Nucleus accumbens (tissue), 56 donors: ENCODE data around the gene ATP11A.

ENCODE experiments used
- DNase-seq, 56 donors: peaks; one replicate each; lab custom pipeline; 2025; lab: John Stamatoyannopoulos, UW

The ATP11A gene

DNA sequence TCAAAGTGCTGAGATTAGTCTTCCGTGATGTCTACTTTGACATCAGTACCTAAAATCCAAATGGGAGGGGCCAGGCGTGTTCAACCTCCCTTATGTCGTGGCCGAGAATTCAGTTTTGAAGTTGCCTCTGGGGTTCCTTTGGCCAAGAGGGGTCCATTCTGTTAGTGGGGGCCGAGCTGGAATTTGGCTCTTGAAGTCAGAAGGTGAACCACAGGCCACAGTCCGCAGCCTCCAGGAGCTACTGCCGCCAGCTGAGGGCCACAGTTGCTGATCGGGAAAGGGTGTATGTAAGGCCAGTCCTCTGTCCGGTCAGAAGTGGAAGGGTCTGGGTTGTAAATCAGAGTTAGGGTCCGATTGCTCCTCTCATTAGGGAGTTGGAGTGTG, 31.0 kb downstream of the ATP11A start:
- DNase-seq: no peak

DNA sequence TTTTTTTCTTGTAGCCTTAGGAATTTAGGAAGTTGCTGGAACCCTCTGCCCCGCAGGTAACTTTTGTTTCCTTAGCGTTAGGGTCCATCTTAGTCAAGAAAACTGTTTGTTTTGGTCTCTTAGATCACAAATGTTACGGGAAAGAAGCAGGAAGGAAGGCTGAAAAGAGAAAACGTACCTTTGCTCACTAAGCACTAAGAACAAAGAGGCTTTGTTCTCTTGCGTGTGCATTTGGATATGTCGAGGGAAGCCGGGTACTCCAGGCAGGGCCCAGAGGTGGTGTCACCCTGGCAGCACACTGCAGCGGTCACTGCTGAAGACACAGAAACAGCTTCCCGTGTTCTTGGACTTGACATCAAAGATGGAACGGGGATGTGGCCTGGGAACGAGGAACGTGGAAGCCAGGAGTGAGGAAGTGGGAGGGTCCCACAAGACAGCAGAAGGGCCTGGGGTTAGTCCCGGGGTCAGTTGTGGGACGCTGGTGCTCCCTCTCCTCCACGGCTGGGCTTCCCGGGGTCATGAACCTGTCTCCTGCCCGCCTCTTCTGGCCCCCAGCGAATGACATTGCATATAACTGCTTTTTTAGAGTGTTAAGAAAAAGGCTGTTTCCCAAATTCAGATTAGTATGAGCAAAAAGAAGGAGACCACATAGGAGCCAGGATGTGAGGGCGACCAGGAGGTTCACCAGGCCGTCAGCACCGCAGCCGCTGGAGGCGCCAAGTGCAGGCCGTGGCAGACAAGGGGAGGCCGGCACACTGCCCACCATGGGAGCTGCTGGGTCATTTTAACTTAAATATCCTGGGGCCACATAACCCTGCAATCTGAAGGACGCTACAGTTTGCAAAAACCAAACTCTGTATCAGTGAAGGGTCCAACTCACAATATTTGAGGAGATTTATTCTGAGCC, 31.6 kb downstream of the ATP11A start:
- no peak for DNase-seq

DNA sequence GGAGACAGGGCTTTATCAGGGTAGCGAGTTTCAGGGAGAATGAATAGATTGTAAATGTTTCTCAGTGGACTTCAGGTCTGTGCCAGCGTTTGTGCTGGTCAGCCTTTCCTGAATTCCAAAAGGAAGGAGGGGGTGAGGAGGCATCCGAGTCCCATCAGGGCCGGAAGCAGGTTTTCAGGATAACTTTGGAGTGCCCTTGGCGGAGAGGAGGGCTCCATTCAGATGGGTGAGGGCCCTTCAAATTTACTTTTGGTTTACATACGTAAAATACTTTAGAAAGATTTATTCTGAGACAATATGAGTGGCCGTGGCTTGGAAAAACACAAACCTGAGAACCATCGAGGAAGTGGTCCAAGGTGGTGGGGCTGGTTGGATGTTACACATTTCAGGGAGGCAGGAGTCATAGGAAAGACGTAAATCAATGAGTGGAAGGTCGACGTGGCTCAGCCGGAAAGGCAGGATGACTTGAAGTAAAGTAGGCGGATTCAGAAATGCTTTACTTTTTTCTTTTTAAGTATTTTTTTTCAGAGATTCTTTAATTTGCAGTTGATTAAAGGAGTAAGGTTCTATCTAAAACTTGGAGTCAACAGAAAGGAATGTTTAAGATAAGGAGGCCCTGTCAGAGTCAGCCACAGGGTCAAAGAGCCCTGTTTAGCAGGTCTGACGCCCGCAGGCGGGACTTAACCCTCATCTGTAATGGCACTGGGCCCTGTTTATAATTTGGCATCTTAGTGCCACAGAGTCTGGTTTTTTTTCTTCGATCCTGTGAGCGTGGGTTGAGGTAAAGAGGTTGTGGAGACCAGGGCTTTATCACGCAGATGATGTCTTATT, 32.8 kb downstream of the ATP11A start:
- no peak for DNase-seq

DNA sequence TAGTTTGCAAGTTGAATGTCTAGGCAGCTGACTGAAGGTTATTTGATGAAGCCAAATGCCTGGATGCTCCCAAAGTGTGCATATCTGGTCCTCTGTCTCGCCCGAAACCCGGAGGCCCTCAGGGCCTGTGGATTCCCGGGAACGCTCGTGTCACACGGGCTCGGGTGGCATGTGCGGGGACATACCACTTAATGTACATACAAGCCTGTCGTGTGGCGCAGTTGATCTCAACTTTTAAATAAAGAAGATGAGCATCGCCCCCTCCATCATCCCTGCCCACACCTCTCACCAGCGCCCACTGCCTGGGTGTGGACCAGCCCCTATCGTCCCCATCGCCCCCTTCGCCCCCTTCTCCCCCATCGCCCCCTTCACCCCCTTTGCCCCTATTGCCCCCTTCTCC, 33.9 kb downstream of the ATP11A start:
- no peak for DNase-seq

DNA sequence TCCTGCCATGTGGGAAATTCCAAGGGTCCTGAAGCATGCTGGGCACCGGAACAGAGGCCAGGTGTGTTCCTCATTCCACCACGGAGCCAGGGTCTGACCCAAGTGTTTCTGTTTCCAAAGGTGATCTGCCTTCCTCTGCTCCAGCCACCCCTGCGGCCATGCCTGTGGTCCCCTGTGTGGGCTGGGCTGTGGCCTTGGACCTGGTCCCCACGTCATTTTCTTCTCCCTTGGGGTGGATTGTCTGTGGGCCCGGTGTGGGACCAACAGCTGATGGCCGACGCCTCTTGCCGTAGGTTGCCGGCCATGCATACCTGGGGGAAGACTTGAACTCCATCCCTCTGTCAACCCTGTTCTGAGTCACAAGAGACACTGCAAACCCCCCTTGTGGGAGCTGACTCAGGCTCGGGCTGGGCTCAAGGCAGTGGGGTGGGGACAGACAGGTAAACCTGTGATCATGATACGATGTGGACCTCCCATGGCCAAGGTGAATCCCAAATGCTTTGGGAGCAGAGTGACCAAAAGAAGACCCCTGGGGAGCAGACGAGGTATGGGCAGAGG, 35.0 kb downstream of the ATP11A start:
- no peak for DNase-seq

DNA sequence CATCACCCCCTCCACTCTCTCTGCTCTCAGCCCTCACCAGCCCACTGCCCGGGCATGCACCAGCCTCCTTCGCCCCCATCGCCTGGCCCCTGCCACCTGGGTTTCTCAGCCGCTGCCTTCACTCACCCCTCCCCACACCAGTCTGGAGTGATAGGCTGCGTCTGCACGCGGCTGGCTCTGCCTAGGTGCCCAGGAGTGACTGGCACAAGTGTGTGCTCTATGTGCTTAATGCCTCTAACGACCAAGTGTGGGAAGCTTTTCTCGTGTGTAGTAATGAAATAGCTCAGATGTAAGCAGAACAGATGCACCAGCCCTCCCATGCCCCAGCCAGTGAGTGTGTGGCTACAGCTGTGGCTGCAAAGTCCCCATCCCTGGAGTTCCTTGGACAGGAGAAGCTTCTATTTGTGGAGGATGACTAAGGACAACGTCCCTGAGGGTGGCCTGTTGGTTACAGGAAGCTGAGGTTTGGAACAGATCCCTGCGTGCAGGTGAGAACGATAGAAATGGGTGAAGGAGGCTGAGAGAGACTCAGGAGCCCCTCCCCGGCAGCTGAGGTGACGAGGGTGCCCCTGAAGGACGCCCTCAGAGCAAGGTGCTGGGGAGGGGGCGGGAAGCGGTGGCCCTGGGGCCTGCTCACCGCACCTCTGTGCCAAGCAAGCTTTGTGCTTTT, 35.6 kb downstream of the ATP11A start:
- peak in 3 of 56 donors; percentile 22 to 38 (median 35) for DNase-seq

DNA sequence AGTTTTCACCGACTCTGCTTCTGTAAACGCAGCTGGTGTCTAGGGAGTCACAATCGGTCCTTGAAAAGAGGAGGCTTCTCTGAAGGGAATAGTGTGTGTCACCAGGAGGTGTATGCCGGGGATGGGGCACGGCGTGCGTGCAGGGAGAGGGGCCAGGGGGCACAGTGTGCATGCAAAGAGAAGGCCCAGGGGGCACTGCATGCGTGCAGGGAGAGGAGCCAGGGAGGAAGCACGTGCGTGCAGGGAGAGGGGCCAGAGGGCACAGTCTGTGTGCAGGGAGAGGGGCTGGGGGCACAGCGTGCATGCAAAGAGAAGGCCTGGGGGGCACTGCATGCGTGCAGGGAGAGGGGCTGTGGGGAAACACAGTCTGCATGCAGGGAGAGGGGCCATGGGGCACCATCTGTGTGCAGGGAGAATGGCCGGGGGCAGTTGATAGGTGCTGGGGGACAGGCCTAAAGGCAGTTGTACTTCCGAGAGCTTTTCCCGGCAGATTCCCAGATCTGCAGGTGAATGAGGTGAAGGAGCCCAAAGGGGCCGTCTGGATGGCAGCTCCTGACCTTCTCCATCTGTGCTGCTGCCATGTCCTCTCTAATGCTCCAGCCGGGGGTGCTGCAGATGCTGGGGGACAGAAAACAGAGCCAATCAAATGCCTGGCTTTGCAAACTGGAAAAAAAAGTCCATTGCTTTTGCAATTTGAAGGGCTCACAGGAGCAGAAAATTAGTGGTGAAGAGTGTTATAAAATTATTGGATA, 36.4 kb downstream of the ATP11A start:
- no peak for DNase-seq

DNA sequence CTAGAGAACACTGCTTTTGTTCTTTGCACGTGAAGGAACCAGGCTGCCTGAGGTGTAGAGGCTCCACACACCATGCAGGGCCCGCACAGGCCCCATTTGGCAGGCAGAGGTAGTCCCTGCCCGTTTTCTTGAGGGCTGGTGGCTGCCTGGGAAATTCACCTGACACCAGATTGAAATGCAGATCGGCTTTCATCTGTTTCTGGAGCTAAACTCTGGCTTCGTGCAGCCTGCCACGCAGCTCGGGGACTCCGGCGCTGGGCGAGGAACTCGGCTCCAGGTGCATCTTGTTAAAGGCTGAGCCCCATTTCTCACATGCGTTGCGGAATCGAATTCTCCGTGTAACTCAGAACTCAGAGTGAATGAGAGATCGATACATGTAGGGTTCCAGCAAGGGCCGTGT, 37.7 kb downstream of the ATP11A start:
- no peak for DNase-seq

DNA sequence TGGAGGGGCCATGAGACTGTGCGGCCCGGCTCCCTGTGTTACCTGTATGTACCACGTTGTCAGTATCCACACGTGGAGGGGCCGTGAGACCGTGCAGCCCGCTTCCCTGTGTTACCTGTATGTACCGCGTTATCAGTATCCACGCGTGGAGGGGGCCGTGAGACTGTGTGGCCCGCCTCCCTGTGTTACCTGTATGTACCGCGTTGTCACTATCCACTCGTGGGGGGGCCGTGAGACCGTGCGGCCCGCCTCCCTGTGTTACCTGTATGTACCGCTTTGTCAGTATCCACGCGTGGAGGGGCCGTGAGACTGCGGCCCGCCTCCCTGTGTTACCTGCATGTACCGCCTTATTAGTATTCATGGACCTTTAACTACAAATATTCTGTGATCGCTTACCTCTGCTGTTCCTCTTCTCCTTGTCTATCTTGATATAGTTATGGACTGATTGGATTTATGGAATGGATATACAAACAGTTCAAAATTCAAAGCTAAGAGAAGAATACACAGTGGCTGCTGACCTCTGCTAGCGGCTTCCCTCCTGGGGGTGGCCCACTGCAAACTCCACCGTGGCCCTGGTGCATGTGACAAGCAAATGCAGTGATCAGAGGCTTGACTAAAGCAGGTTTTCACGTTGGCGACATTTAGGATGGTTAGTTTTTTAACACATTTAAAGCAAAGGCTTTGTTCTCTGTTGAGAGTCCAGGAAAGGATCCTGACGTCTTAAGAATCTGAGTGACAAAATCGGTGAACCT, 38.7 kb downstream of the ATP11A start:
- no peak for DNase-seq

DNA sequence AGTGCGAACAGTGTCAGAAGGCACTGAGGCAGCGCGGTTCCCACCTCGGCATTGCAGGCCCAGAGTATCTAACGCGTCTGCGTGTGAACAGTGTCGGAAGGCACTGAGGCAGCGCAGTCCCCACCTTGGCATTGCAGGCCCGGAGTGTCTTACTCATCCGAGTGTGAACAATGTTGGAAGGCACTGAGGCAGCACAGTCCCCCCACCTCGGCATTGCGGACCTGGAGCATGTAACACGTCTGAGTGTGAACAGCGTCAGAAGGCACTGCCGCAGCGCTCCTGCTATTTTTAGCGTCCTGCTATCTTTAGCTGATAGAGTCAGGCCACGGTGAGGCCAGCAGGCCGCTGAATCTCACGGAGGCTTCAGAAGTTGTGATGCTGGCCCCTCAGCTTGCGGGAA, 39.6 kb downstream of the ATP11A start:
- DNase-seq: no peak

DNA sequence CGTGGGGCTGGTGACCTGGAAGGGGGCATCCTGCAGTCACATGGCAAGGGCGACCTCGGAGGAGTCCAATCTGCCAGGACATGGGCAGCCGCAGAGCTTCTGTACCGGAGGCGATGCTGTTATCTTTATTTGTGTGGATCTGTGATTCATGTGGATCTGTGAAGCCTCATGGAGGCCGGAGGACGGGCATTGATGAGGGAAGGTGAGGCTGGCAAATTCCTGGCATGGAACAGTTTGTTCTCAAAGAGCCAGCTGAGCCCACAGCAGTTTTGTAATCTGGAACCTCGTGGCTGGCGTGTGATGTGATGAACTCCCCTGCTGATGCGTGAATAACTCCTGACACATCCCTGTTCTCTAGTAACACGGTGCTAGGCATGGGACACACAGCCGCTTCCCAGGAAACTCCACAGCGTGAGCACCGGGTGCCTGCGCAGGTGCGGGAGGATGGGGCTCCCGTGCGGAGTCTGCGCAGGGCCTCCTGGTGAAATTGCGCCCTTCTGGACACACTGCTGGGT, 40.4 kb downstream of the ATP11A start:
- peak in 1 of 56 donors; percentile 19 for DNase-seq

DNA sequence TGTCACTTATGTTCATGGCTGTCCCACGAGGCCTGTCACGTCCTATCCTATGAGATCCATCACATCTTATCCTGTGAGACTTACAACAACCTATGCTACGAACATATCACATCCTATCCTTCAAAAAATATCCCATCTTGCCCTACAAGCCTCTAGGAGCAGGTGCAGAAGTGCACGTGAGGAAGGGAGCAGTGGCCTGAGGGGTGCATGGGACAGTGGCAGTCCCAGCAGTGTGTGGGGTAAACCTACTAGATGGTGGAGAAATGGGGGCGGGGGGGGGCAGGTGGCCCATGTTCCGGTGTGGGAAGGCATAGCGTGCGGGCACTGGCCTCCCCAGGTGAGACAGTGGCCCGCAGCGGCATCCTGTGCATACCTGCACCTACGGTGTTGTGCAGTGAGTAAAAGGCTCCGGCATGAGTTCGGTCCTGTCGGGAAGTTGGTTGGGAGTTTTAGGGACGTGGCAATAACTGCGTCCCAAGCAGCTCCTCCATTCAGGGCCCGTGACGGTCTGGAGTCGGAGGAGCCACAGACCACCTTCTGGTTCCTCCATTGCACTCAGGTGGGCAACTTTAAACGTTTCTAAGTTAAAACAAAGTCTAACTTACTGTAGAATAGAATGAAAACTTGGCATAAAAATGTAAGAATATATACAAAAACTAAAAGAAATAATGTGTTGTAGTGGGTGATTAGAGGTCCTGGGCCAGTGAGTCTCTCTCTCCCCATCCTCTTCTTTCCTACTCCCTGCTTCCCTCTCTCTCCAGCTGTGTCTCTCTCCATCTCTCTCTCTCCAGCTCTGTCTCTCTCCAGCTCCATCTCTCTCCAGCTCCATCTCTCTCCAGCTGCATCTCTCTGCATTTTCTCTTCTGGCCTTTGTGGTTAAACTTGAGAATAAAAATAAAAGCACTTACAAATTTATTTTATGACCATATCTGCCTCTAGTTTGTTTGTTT, 42.1 kb downstream of the ATP11A start:
- DNase-seq: no peak

DNA sequence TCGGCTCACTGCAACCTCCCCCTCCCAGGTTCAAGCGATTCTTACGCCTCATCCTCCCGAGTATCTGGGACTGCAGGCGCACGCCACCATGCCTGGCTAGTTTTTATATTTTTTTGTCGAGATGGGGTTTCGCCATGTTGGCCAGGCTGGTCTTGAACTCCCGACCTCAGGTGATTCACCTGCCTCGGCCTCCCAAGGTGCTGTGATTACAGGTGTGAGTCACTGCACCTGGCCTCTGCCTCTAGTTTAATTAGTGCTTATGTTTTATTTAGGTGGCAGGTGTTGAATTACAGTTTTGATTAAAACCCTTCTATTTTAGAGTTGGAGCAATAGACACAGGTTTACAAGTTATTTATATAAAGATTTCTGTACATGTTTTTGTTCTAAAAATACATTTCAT, 42.8 kb downstream of the ATP11A start:
- DNase-seq: no peak

DNA sequence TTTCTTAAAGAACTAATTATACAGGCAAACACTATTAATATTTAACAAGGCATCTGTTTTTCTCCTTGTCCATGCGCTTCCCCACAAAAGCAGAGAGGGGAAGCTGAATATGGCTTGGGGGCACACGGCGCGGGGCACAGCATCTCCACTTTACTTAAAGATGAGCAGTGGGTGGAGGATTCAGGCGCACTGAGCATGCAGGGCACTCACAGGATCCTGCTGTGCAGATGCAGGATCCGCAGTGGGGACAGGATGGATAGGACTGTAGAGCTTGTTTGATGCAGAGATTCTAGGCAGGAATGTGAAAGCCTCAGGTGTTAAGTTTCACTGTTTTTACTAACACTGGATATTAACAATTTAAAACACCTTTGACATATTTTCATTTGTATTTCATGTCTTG, 43.3 kb downstream of the ATP11A start:
- no peak for DNase-seq

DNA sequence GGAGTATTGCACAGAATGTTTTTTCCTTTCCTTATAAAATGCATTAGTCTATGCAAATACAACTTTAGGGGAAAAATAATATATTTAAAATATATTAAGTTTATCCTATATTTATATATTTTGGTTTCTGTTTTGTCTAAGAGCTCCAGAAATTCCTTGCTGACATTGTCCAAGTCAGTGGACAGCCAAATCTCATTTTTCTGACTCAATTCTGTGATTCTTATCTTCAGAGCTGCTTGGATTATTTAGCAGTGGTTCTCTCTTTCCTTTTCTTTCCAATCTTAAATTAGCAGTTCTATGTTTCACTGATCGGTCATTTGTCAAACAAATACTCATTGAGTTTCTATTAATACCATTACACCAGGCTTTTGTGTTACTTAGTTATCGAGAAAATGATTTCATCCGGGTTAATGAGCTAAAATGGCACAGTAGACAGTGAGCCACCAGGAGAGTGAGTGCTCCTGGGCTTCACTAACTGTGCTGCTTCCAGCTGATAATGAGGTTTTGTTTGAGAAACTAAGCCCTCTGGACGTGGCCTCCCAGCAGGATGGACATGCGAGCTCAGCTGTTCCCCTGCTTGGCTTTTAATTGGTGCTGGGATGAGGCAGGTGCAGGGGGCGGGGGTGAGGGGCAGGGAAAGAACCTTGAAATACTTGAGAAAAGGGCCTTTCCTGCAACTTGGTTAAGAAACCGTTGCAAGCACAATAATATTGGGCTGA, 44.0 kb downstream of the ATP11A start:
- peak in 1 of 56 donors; percentile 23 for DNase-seq

DNA sequence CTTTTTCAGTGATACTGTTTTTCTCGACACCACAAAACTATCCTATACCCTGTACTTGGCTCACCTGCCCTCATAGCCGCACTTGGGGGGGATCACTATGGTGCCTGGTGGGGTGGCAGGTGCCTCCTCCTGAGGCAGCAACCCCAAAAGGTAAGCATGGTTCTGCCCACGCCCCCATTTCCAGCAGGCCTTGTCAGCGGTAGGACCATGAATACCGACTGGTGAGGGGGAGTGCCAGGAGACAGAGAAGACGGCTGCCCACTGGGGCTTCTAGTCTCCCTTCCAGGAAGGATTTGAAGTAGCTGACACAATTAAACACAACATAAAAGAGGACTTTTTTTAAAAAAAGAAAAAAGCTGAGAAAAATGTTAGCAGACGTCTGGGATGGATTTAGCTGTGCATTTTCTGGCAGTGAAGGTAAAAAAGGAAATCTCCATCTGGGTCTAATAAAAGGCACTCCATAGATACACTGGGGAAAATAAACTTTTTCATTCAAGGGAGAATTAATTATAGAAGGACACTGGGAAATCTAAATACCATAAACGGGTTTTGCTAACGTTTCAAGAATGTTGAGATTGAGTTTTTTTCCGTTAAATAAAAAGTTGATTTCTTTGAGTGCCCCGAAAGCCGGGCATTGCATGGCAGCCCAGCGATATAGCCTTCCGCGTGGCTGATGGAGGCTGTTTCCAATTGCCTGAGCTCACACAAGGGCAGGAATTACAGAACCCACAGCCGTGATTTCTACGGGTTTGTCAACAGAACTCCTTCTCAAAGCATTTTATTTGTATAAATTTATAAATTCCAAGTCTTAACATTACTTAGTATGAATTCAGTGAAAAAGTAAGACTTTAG, 45.1 kb downstream of the ATP11A start:
- DNase-seq: no peak
